HepG2 (cell line): Measurements from ENCODE around the gene CBLC. TPM values are rescaled to one million over a fixed set of nuclear protein-coding genes. Genes with fewer than 3 reads are reported as not detected.

Experiments
- ATAC-seq: fragments of 200-7000 bp; cut with Tn5 transposase; 3 replicates; pipeline ENCODE4 v1.9.1; 2020; ENCODE audit warnings: mild to moderate bottlenecking, moderate library complexity
- BruUV-seq: library from RNA; stranded (reverse); fragments of 400-500 nt; replicated peaks from 2 replicates; lab custom pipeline; 2021; lab: Mats Ljungman, UMichigan
- CTCF ChIA-PET: fragments of 300-600 bp; formaldehyde crosslinking; extraction: SDS; loops from one replicate; lab custom pipeline; 2021; ENCODE audit warnings: low total read pairs, inconsistent platforms, low intra/inter-chr PET ratio; lab: Yijun Ruan, JAX
- POLR2A ChIA-PET: fragments of 350-600 bp; sonication (Branson Sonifier 250); formaldehyde crosslinking; loops from one replicate; lab custom pipeline; 2020; ENCODE audit warnings: antibody characterized with exemption, inconsistent platforms; lab: Yijun Ruan, JAX
- DNase-seq: peaks from one replicate; pipeline ENCODE4 v3.0.0-alpha.2; 2015; ENCODE audit warnings: low spot score
- FAIRE-seq: peaks from 3 replicates; lab custom pipeline; 2011; peaks lifted over from hg19 to GRCh38; lab: Jason Lieb, UNC
- H2AFZ ChIP-seq: one replicate; pipeline ENCODE4 v1.6.1; 2011; ENCODE audit warnings: low read length, inconsistent platforms
- H3K27ac ChIP-seq: fragments of 300-600 bp; 3 replicates; pipeline ENCODE4 v1.8.0; 2011; ENCODE audit warnings: mixed run types, mild to moderate bottlenecking, mixed read lengths, low read length, inconsistent platforms; ENCODE audit not compliant: insufficient read depth; ENCODE audit errors: extremely low read length
- H3K27me3 ChIP-seq, 2 experiments: fragments of 200-600 bp in 1 of 2; 2 replicates in 1 of 2; 3 replicates in 1 of 2; pipeline versions ENCODE4 v1.6.0 to v1.8.0; 2011; ENCODE audit warnings: low read length in 2 of 2, mild to moderate bottlenecking in 2 of 2, moderate library complexity in 2 of 2, inconsistent platforms in 1 of 2; ENCODE audit not compliant: insufficient read depth in 2 of 2, control insufficient read depth in 1 of 2
- H3K36me3 ChIP-seq, 2 experiments: fragments of 200-600 bp in 1 of 2; replicated peaks in 1 of 2; 2 replicates in 1 of 2; 3 replicates in 1 of 2; pipeline versions ENCODE4 v1.5.1 to v1.8.0; 2011; ENCODE audit warnings: low read length in 2 of 2, inconsistent platforms in 1 of 2; ENCODE audit not compliant: insufficient read depth in 2 of 2, control insufficient read depth in 1 of 2
- H3K4me1 ChIP-seq: 2 replicates; pipeline ENCODE4 v1.5.1; 2012; ENCODE audit warnings: low read length, inconsistent platforms; ENCODE audit not compliant: insufficient read depth
- H3K4me2 ChIP-seq: 2 replicates; pipeline ENCODE4 v1.6.0; 2011; ENCODE audit warnings: low read depth, low read length, inconsistent platforms
- H3K4me3 ChIP-seq, 3 experiments: fragments of 200-600 bp in 1 of 3; sonication (generic), shearing (Covaris generic) in 1 of 3; replicated peaks in 1 of 3; 2 replicates each; pipeline ENCODE4 v1.5.1; 2011 to 2016; ENCODE audit warnings: low read length in 3 of 3, inconsistent platforms in 2 of 3, low read depth in 2 of 3, mild to moderate bottlenecking in 2 of 3, control low read depth in 1 of 3, mixed read lengths in 1 of 3; ENCODE audit not compliant: insufficient read depth in 1 of 3
- H3K79me2 ChIP-seq: one replicate; pipeline ENCODE4 v1.6.1; 2011; ENCODE audit warnings: low read length, inconsistent platforms; ENCODE audit not compliant: insufficient read depth
- H3K9ac ChIP-seq: 2 replicates; pipeline ENCODE4 v1.6.0; 2011; ENCODE audit warnings: mild to moderate bottlenecking, low read depth, low read length, inconsistent platforms; ENCODE audit not compliant: insufficient read depth
- H3K9me3 ChIP-seq: 2 replicates; pipeline ENCODE4 v1.5.1; 2012; ENCODE audit warnings: mild to moderate bottlenecking, low read length
- H4K20me1 ChIP-seq: 2 replicates; pipeline ENCODE4 v1.6.0; 2011; ENCODE audit warnings: inconsistent platforms, mild to moderate bottlenecking, low read length, moderate library complexity; ENCODE audit not compliant: insufficient read depth
- HNF4A ChIP-seq: sonication (generic); formaldehyde crosslinking; IDR thresholded peaks from 2 replicates; pipeline ENCODE4 v1.4.0; 2020; ENCODE audit warnings: missing genetic modification reagents
- HNRNPH1 ChIP-seq: fragments of 200-400 bp; formaldehyde crosslinking; optimal IDR thresholded peaks from 2 replicates; pipeline ENCODE3; 2017; ENCODE audit warnings: mild to moderate bottlenecking, low read depth, low read length
- HOXD1 ChIP-seq: sonication (generic); formaldehyde crosslinking; IDR thresholded peaks from 2 replicates; pipeline ENCODE4 v1.5.0; 2020; ENCODE audit warnings: missing genetic modification reagents
- KDM2A ChIP-seq: sonication (generic); formaldehyde crosslinking; IDR thresholded peaks from 2 replicates; pipeline ENCODE4 v1.4.0; 2020; ENCODE audit warnings: low read depth, missing genetic modification reagents, borderline replicate concordance
- KLF12 ChIP-seq: sonication (generic); formaldehyde crosslinking; IDR thresholded peaks from 2 replicates; pipeline ENCODE4 v1.4.0; 2020; ENCODE audit warnings: missing genetic modification reagents, borderline replicate concordance
- KLF13 ChIP-seq: sonication (generic); formaldehyde crosslinking; IDR thresholded peaks from 2 replicates; pipeline ENCODE4 v1.4.0; 2020; ENCODE audit warnings: mild to moderate bottlenecking, missing genetic modification reagents
- NCOA2 ChIP-seq: sonication (generic); formaldehyde crosslinking; IDR thresholded peaks from 2 replicates; pipeline ENCODE4 v1.8.0; 2022; ENCODE audit warnings: inconsistent platforms
- SRF ChIP-seq: IDR thresholded peaks from 2 replicates; pipeline ENCODE4 v1.6.1; 2011; ENCODE audit warnings: mild to moderate bottlenecking, low read depth, low read length, moderate library complexity
- ZNF124 ChIP-seq: sonication (generic); formaldehyde crosslinking; IDR thresholded peaks from 2 replicates; pipeline ENCODE4 v1.4.0; 2020; ENCODE audit warnings: missing genetic modification reagents
- ZNF614 ChIP-seq: IDR thresholded peaks from 2 replicates; pipeline ENCODE4 v1.6.1; 2018; ENCODE audit warnings: missing biosample characterization, missing genetic modification reagents, inconsistent platforms, borderline replicate concordance
- ZNF644 ChIP-seq: IDR thresholded peaks from 2 replicates; pipeline ENCODE4 v1.6.1; 2016; ENCODE audit warnings: low read depth
- WGBS: methylation state at CpG from one replicate; pipeline ENCODE4 v1.1.6; 2017; ENCODE audit warnings: low lambda C conversion rate; 5-methylcytosine and 5-hydroxymethylcytosine counted together
- in situ Hi-C: cut with HindIII; loops from 2 replicates; pipeline ENCODE4 v1.10.0; 2017; ENCODE audit warnings: low pct_unique_long_range_greater_than_20kb; ENCODE audit not compliant: extremely low pct_ligation_motif_present
- intact Hi-C: fragments of 100-400 bp; cut with micrococcal nuclease; formaldehyde crosslinking; loops from one replicate; pipeline ENCODE4 v1.10.0; 2022; ENCODE audit not compliant: unreplicated experiment
- polyA plus RNA-seq, 8 experiments: library from polyadenylated mRNA; depleted of rRNA in 3 of 8; stranded (reverse) in 7 of 8; unstranded in 1 of 8; fragments of >200 nt; fragmentation: Illumina TruSeq in 4 of 8; extraction: Trizol in 4 of 8; gene quantifications; 2 replicates each; pipeline versions ENCODE4 v1.2.1 to v1.2.3, GENCODE V29; 2011 to 2016; ENCODE audit warnings: low read depth in 4 of 8, missing spikeins in 1 of 8, mixed read lengths in 1 of 8; ENCODE audit not compliant: insufficient read depth in 1 of 8
- total RNA-seq, 5 experiments: library from RNA; depleted of rRNA; stranded (reverse); fragments of >200 nt; fragmentation: Illumina TruSeq; extraction: Trizol; gene quantifications; 2 replicates each; pipeline ENCODE4 v1.2.3, GENCODE V29; 2016; ENCODE audit warnings: low read depth in 1 of 5
- TF ChIP-seq, protein P1 (sequence below): sonication (generic); formaldehyde crosslinking; conservative IDR thresholded peaks from 2 replicates; pipeline ENCODE4 v1.4.0; 2020; ENCODE audit warnings: mild to moderate bottlenecking, missing genetic modification reagents, moderate library complexity
- TF ChIP-seq, protein P2 (sequence below): IDR thresholded peaks from 2 replicates; pipeline ENCODE4 v1.6.1; 2016; ENCODE audit warnings: mild to moderate bottlenecking
- TF ChIP-seq, protein P3 (sequence below): sonication (generic); formaldehyde crosslinking; IDR thresholded peaks from 2 replicates; pipeline ENCODE4 v1.8.1; 2023; ENCODE audit warnings: mild to moderate bottlenecking, moderate library complexity, missing genetic modification reagents
- TF ChIP-seq, protein P4 (sequence below): sonication (generic); formaldehyde crosslinking; IDR thresholded peaks from 2 replicates; pipeline ENCODE4 v1.8.0; 2022; ENCODE audit warnings: mild to moderate bottlenecking, missing genetic modification reagents, moderate library complexity

Gene CBLC
- total and polyA plus RNA-seq, 2 of the 13 experiments (the other 11 are each of a cell fraction or from before 2014, with no cell fraction given) = 1.8 to 2.6 TPM

DNA sequence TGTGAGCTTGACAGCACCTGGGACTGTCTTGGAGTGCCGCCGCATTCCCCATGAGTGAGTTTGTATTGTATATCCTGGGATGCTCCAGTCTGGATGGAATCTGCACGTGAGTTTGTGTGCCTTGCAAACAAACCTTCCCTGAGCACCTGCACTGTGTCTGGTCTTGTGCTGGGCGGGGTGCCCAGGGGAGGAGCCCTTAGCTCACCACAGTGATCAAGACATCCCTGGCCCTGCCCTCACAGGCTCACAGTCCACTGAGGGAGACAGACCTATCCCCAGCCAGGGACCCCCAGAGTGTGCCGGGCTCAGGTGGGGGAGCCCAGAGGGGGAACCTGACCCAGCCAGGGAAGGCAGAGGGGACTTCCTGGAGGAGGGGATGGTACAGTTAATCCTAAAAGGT is 29.5 kb downstream of the CBLC start:
- H3K79me2 ChIP-seq = peaks cover 21% of the 10 kb centered on the region
- H3K27ac ChIP-seq = peak overlapping the region; percentile 87
- H3K9ac ChIP-seq = no peak overlapping the region
- ATAC-seq (peak; percentile 63), FAIRE-seq (peak; percentile 94), DNase-seq (peak; percentile 90)
- H3K4me1 ChIP-seq = peaks cover 55% of the 10 kb centered on the region
- H2AFZ ChIP-seq = no peak overlapping the region
- H3K4me3 ChIP-seq = peak overlapping the region in 1 of 3 experiments; percentile 8; a peak in 1 of 6 replicates
- intact Hi-C loops = loop anchor here (5.0 kb wide), 1 partner anchor 35 kb away; no protein-coding TSS in a partner anchor
- BruUV-seq = no TSS peak
- no peaks in the 10 kb centered on the region for H3K9me3 ChIP-seq
- 0% methylated on average over 2 of the region's 5 CpGs for WGBS
- ChIA-PET CTCF (interaction anchor here (0.8 to 2.7 kb wide), 3 partner anchors 23 to 39 kb away, joined by 3 to 28 read pairs (median 4); partner anchors contain the start of gene NECTIN2), POLR2A (interaction anchor here (0.5 to 4.0 kb wide), 14 partner anchors 10 to 88 kb away, joined by 3 to 76 read pairs (median 4); partner anchors contain the start of genes NECTIN2 and TOMM40)
- in situ Hi-C loops = no loop called here
- peak overlapping the region; percentile 96 for H3K4me2 ChIP-seq
- H4K20me1 ChIP-seq = 0 out of 2 replicates have a peak, but pooled peaks cover 6% of the 10 kb centered on the region
- H3K27me3 ChIP-seq = no peaks in the 10 kb centered on the region; a peak in 1 of 5 replicates
- H3K36me3 ChIP-seq = peaks cover under 1 to 4% of the 10 kb centered on the region in 2 experiments; a peak in 2 of 5 replicates
- TF ChIP-seq HNRNPH1 (no peak), KDM2A (CRISPR knock-in tag) (peak; percentile 29; the same call in 1 of the 2 replicates), KLF12 (no peak), NCOA2 (peak; percentile 68), ZNF644 (CRISPR knock-in tag) (peak; percentile 27; the same call in 1 of the 2 replicates), HNF4A (peak; percentile 49), KLF13 (CRISPR knock-in tag) (no peak), HOXD1 (0 out of 2 replicates have a peak, but pooled peaks have one; percentile 15), ZNF614 (CRISPR knock-in tag) (0 out of 2 replicates have a peak, but pooled peaks have one; percentile 33), ZNF124 (CRISPR knock-in tag) (0 out of 2 replicates have a peak, but pooled peaks have one; percentile 38), SRF (no peak)
- TF ChIP-seq, protein P1, sequence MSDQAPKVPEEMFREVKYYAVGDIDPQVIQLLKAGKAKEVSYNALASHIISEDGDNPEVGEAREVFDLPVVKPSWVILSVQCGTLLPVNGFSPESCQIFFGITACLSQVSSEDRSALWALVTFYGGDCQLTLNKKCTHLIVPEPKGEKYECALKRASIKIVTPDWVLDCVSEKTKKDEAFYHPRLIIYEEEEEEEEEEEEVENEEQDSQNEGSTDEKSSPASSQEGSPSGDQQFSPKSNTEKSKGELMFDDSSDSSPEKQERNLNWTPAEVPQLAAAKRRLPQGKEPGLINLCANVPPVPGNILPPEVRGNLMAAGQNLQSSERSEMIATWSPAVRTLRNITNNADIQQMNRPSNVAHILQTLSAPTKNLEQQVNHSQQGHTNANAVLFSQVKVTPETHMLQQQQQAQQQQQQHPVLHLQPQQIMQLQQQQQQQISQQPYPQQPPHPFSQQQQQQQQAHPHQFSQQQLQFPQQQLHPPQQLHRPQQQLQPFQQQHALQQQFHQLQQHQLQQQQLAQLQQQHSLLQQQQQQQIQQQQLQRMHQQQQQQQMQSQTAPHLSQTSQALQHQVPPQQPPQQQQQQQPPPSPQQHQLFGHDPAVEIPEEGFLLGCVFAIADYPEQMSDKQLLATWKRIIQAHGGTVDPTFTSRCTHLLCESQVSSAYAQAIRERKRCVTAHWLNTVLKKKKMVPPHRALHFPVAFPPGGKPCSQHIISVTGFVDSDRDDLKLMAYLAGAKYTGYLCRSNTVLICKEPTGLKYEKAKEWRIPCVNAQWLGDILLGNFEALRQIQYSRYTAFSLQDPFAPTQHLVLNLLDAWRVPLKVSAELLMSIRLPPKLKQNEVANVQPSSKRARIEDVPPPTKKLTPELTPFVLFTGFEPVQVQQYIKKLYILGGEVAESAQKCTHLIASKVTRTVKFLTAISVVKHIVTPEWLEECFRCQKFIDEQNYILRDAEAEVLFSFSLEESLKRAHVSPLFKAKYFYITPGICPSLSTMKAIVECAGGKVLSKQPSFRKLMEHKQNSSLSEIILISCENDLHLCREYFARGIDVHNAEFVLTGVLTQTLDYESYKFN (CRISPR knock-in tag) = 0 out of 2 replicates have a peak, but pooled peaks have one; percentile 23
- TF ChIP-seq, protein P2, sequence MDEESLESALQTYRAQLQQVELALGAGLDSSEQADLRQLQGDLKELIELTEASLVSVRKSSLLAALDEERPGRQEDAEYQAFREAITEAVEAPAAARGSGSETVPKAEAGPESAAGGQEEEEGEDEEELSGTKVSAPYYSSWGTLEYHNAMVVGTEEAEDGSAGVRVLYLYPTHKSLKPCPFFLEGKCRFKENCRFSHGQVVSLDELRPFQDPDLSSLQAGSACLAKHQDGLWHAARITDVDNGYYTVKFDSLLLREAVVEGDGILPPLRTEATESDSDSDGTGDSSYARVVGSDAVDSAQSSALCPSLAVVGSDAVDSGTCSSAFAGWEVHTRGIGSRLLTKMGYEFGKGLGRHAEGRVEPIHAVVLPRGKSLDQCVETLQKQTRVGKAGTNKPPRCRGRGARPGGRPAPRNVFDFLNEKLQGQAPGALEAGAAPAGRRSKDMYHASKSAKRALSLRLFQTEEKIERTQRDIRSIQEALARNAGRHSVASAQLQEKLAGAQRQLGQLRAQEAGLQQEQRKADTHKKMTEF (CRISPR knock-in tag) = no peak
- TF ChIP-seq, protein P3, sequence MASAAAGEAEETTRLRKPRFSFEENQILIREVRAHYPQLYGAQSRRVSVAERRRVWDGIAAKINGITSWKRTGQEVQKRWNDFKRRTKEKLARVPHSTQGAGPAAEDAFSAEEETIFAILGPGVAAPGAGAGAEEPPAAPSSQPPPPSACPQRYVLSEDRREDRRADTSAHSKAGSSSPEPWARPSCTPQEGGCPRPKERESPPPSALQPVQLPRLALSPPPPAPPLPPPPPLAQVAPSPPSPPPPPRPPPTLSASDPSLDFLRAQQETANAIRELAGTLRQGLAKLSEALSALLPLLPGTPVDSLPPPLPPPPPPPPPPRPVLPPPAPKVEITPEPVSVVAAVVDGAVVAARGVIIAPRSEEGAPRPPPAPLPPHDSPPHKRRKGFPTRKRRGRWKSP (CRISPR knock-in tag) = 0 out of 2 replicates have a peak, but pooled peaks have one; percentile 25
- TF ChIP-seq, protein P4, sequence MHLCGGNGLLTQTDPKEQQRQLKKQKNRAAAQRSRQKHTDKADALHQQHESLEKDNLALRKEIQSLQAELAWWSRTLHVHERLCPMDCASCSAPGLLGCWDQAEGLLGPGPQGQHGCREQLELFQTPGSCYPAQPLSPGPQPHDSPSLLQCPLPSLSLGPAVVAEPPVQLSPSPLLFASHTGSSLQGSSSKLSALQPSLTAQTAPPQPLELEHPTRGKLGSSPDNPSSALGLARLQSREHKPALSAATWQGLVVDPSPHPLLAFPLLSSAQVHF (CRISPR knock-in tag) = no peak
